Measurements from ENCODE around the gene CLDN14. TPM values are rescaled to one million over a fixed set of nuclear protein-coding genes. Genes with fewer than 3 reads are reported as not detected.

Gene CLDN14
- total and polyA plus RNA-seq, 2 donors (not counting 1 experiment from before 2014, with no cell fraction given) = 0.39 TPM; not detected in 1

DNA sequence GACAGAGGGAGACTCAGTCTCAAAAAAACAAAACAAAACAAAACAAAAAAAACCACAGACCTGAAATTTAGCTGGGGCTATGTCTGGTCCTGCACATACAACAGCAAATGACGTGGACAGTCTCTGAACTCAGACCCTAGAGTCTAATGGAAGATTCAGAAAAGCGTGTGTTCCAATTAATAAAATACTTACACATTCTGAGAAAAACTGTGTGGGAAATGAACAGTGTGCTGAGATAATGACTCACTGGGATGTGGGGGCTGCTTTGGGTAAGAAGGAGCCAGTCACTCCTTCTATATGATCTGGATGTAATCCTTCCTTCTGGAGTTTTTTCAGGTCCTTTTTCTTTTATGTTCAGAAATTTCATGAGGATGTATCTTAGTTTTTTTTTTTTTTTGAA, 29.4 kb downstream of the CLDN14 start:
- no peaks in the 10 kb centered on the region for H3K9me3 ChIP-seq (ENCODE audit: control extremely low read depth in 1 of 3, control insufficient read depth in 2 of 3, insufficient read depth in 1 of 3, low read length in 2 of 3)
- POLR2A ChIA-PET = no interaction called here
- DNase-seq (no peak), ATAC-seq (ENCODE audit: low read depth) (no peak)
- no peaks in the 10 kb centered on the region for H3K27me3 ChIP-seq (replicated peaks in 1 of 4; ENCODE audit: control extremely low read depth in 1 of 4, control insufficient read depth in 3 of 4, insufficient read depth in 4 of 4, low read length in 3 of 4)
- no peaks in the 10 kb centered on the region for H3K9me3 Mint-ChIP-seq (ENCODE audit: insufficient read depth)
- H3K4me3 ChIP-seq (ENCODE audit: control extremely low read depth in 1 of 5, extremely low read depth in 1 of 5, insufficient read depth in 1 of 5, low read depth in 2 of 5, low read length in 4 of 5) = no peak overlapping the region
- H3K4me3 Mint-ChIP-seq = no peak overlapping the region
- TF ChIP-seq, protein P1, sequence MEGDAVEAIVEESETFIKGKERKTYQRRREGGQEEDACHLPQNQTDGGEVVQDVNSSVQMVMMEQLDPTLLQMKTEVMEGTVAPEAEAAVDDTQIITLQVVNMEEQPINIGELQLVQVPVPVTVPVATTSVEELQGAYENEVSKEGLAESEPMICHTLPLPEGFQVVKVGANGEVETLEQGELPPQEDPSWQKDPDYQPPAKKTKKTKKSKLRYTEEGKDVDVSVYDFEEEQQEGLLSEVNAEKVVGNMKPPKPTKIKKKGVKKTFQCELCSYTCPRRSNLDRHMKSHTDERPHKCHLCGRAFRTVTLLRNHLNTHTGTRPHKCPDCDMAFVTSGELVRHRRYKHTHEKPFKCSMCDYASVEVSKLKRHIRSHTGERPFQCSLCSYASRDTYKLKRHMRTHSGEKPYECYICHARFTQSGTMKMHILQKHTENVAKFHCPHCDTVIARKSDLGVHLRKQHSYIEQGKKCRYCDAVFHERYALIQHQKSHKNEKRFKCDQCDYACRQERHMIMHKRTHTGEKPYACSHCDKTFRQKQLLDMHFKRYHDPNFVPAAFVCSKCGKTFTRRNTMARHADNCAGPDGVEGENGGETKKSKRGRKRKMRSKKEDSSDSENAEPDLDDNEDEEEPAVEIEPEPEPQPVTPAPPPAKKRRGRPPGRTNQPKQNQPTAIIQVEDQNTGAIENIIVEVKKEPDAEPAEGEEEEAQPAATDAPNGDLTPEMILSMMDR (IDR thresholded peaks at IDR 0.05) = no peak
- TF ChIP-seq EZH2 (IDR thresholded peaks at IDR 0.05; ENCODE audit: borderline replicate concordance, insufficient read depth, low read depth, low read length, poor library complexity, severe bottlenecking) = no peak
- CTCF ChIA-PET = no interaction called here
- no peaks in the 10 kb centered on the region for H3K36me3 ChIP-seq (replicated peaks in 1 of 2; ENCODE audit: control extremely low read depth in 1 of 2, control insufficient read depth in 1 of 2, extremely low read depth in 1 of 2, insufficient read depth in 2 of 2, low read length in 1 of 2)
- WGBS (ENCODE audit: insufficient coverage) = no CpG with 5 or more reads among the region's 2 CpGs
- H3K27ac ChIP-seq (ENCODE audit: low read length in 2 of 2) = no peak overlapping the region
- H3K27me3 Mint-ChIP-seq = peaks cover 6% of the 10 kb centered on the region
- H4K20me1 ChIP-seq (ENCODE audit: control insufficient read depth, insufficient read depth, low read length, poor library complexity, severe bottlenecking) = no peaks in the 10 kb centered on the region
- H3K79me2 ChIP-seq (ENCODE audit: control insufficient read depth, insufficient read depth, low read length) = no peaks in the 10 kb centered on the region
- no peaks in the 10 kb centered on the region for H3K4me1 ChIP-seq (ENCODE audit: control insufficient read depth in 2 of 2, insufficient read depth in 2 of 2, low read length in 2 of 2)
- H2AFZ ChIP-seq (ENCODE audit: insufficient read depth, low read depth, low read length, poor library complexity, severe bottlenecking) = no peak overlapping the region
- intact Hi-C loops (cut with micrococcal nuclease) = no loop called here
- no peak overlapping the region for H3K9ac ChIP-seq (ENCODE audit: low read length)
- no peak overlapping the region for H3K4me2 ChIP-seq (replicated peaks; ENCODE audit: low read depth, low read length, poor library complexity, severe bottlenecking)
- H3K4me1 Mint-ChIP-seq = no peaks in the 10 kb centered on the region
- no peak overlapping the region for H3K27ac Mint-ChIP-seq

DNA sequence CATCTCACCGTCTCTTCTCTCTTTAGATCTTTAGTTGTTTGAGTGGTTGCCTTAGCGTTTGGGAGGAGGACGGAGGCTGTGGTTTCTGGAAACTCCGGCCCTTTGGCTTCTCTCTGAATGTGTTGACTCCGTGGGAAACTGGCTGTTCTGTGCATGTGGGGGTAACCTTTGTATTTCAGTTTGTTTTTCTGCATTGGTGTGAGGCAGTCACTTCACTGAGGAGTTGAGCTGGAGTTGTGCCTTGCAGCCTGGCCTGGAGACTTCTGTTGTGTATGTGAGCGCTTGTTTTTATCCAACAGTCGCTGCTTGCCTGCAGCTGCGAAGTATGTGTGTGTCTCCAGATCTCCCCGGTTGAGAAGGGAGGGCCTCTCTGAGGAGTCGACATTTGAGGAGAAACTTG, 33.6 kb downstream of the CLDN14 start:
- Histone ChIP-seq H3K4me3 (ENCODE audit: control extremely low read depth in 1 of 5, extremely low read depth in 1 of 5, insufficient read depth in 1 of 5, low read depth in 2 of 5, low read length in 4 of 5) (no peak overlapping the region), H3K27me3 (replicated peaks in 1 of 4; ENCODE audit: control extremely low read depth in 1 of 4, control insufficient read depth in 3 of 4, insufficient read depth in 4 of 4, low read length in 3 of 4) (no peaks in the 10 kb centered on the region), H3K36me3 (replicated peaks in 1 of 2; ENCODE audit: control extremely low read depth in 1 of 2, control insufficient read depth in 1 of 2, extremely low read depth in 1 of 2, insufficient read depth in 2 of 2, low read length in 1 of 2) (no peaks in the 10 kb centered on the region), H3K9ac (ENCODE audit: low read length) (no peak overlapping the region), H3K27ac (ENCODE audit: low read length in 2 of 2) (no peak overlapping the region), H3K79me2 (ENCODE audit: control insufficient read depth, insufficient read depth, low read length) (no peaks in the 10 kb centered on the region), H3K4me1 (ENCODE audit: control insufficient read depth in 2 of 2, insufficient read depth in 2 of 2, low read length in 2 of 2) (no peaks in the 10 kb centered on the region), H3K4me2 (replicated peaks; ENCODE audit: low read depth, low read length, poor library complexity, severe bottlenecking) (no peak overlapping the region), H3K9me3 (ENCODE audit: control extremely low read depth in 1 of 3, control insufficient read depth in 2 of 3, insufficient read depth in 1 of 3, low read length in 2 of 3) (no peaks in the 10 kb centered on the region), H4K20me1 (ENCODE audit: control insufficient read depth, insufficient read depth, low read length, poor library complexity, severe bottlenecking) (no peaks in the 10 kb centered on the region), H2AFZ (ENCODE audit: insufficient read depth, low read depth, low read length, poor library complexity, severe bottlenecking) (no peak overlapping the region)
- DNase-seq (no peak), ATAC-seq (ENCODE audit: low read depth) (no peak)
- 98% methylated on average over 9 of the region's 10 CpGs for WGBS (ENCODE audit: insufficient coverage)
- H3K4me1 Mint-ChIP-seq = no peaks in the 10 kb centered on the region
- H3K4me3 Mint-ChIP-seq = no peak overlapping the region
- no peaks in the 10 kb centered on the region for H3K9me3 Mint-ChIP-seq (ENCODE audit: insufficient read depth)
- no peak for TF ChIP-seq EZH2 (IDR thresholded peaks at IDR 0.05; ENCODE audit: borderline replicate concordance, insufficient read depth, low read depth, low read length, poor library complexity, severe bottlenecking)
- TF ChIP-seq, protein P1 (IDR thresholded peaks at IDR 0.05) = no peak
- POLR2A ChIA-PET = no interaction called here
- peaks cover 3% of the 10 kb centered on the region for H3K27me3 Mint-ChIP-seq
- CTCF ChIA-PET = no interaction called here
- intact Hi-C loops (cut with micrococcal nuclease) = no loop called here
- H3K27ac Mint-ChIP-seq = no peak overlapping the region
